Chondrocyte (in vitro differentiated cells): Measurements from ENCODE around the gene CLEC4F. TPM values are rescaled to one million over a fixed set of nuclear protein-coding genes. Genes with fewer than 3 reads are reported as not detected.

ENCODE experiments used
- DNase-seq: peaks from one replicate; pipeline ENCODE4 v3.0.0; 2021; ENCODE audit warnings: mixed read lengths, low spot score
- H3K27ac Mint-ChIP-seq: one replicate; pipeline ENCODE4 v1.8.0; 2021; ENCODE audit warnings: mild to moderate bottlenecking, moderate library complexity, mixed read lengths; ENCODE audit not compliant: unreplicated experiment
- H3K27me3 Mint-ChIP-seq: 2 replicates; pipeline ENCODE4 v1.8.0; 2021; ENCODE audit warnings: low read depth, mixed read lengths
- H3K36me3 Mint-ChIP-seq: 2 replicates; pipeline ENCODE4 v1.8.0; 2021; ENCODE audit warnings: low read depth, mixed read lengths
- H3K4me1 Mint-ChIP-seq: 2 replicates; pipeline ENCODE4 v1.8.0; 2021; ENCODE audit warnings: low read depth, mild to moderate bottlenecking, mixed read lengths
- H3K4me3 Mint-ChIP-seq: one replicate; pipeline ENCODE4 v1.8.0; 2021; ENCODE audit warnings: mild to moderate bottlenecking, moderate library complexity, mixed read lengths; ENCODE audit not compliant: unreplicated experiment
- H3K9me3 Mint-ChIP-seq: 2 replicates; pipeline ENCODE4 v1.8.0; 2021; ENCODE audit warnings: low read depth, mixed read lengths
- CTCF ChIP-seq: fragments of 200-600 bp; sonication (generic); IDR thresholded peaks from 2 replicates; pipeline ENCODE4 v1.5.0; 2021; ENCODE audit warnings: antibody characterized with exemption, mild to moderate bottlenecking, moderate library complexity
- total RNA-seq: library from RNA; stranded (reverse); gene quantifications from 3 replicates; pipeline ENCODE4 v1.2.1, GENCODE V29; 2021

The CLEC4F gene
- total RNA-seq, 1 donor from 2014 or later = not detected

GRCh38 chr2:70765507-70765906, 54.9 kb downstream of the CLEC4F start:
- H3K9me3 Mint-ChIP-seq = no peaks in the 10 kb centered on the region
- no peak for DNase-seq
- H3K27me3 Mint-ChIP-seq = peaks cover 56% of the 10 kb centered on the region
- H3K27ac Mint-ChIP-seq = no peak overlapping the region
- TF ChIP-seq CTCF = no peak
- peaks cover 8% of the 10 kb centered on the region for H3K4me1 Mint-ChIP-seq
- H3K36me3 Mint-ChIP-seq = no peaks in the 10 kb centered on the region
- no peak overlapping the region for H3K4me3 Mint-ChIP-seq

DNA sequence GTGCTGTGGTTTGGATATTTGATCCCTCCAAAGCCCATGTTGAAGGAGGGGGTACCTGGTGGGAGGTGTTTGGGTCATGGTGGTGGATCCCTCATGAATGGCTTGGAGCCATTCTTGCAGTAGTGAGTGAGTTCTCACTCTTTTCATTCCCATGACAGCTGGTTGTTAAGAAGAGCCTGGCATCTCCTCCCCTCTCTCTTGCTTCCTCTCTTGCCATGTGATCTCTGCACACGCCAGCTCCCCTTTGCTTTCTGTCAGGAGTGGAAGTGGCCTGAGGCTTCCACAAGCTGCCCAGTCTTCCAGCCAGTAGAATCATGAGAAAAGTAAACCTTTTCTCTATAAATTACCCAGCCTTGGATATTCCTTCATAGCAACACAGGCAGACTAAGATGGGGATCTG, 61.0 kb downstream of the CLEC4F start:
- Mint-ChIP-seq H3K36me3 (no peaks in the 10 kb centered on the region), H3K4me1 (no peaks in the 10 kb centered on the region), H3K27me3 (peaks cover 52% of the 10 kb centered on the region), H3K4me3 (no peak overlapping the region), H3K9me3 (no peaks in the 10 kb centered on the region), H3K27ac (no peak overlapping the region)
- no peak for DNase-seq
- TF ChIP-seq CTCF = no peak

Other genes starting within 250 kb of the CLEC4F start
- gene ADD2, start 52.4 kb downstream of the CLEC4F start, total RNA-seq = 0.15 to 0.23 TPM in 2 of 3 replicates, not detected in the other
- gene FIGLA, start 30.0 kb downstream of the CLEC4F start, total RNA-seq = not detected in 3 replicates
- gene CD207, start 15.2 kb upstream of the CLEC4F start, total RNA-seq = not detected in 3 replicates
- 4.5 to 5.1 TPM (median 5.0 TPM) in 3 replicates for gene VAX2, start 80.0 kb upstream of the CLEC4F start, total RNA-seq
- gene ATP6V1B1, start 115.3 kb upstream of the CLEC4F start, total RNA-seq = 3.7 to 5.0 TPM (median 3.9 TPM) in 3 replicates
- 0.85 to 2.2 TPM (median 1.8 TPM) in 3 replicates for gene ANKRD53, start 158.0 kb upstream of the CLEC4F start, total RNA-seq
- gene TEX261, start 174.3 kb upstream of the CLEC4F start, total RNA-seq = 54.1 to 57.3 TPM (median 56.8 TPM) in 3 replicates
- 166 to 185 TPM (median 177 TPM) in 3 replicates for gene NAGK, start 248.0 kb upstream of the CLEC4F start, total RNA-seq